ENCODE measurements around the gene TLK1. TPM values are rescaled to one million over a fixed set of nuclear protein-coding genes. Genes with fewer than 3 reads are reported as not detected.
"Not testable (repeated sequence)": the region's sequence is repeated elsewhere in the genome, so short reads cannot be mapped to it uniquely, and the experiment has no call there.

Gene TLK1
- total RNA-seq, 1 experiment from 2014 or later: 17.4 TPM

GRCh38 chr2:171143670-171144062, 17.0 kb downstream of the TLK1 start:
- no peak for DNase-seq (ENCODE audit: low spot score)

- DNase-seq (ENCODE audit: low spot score): no peak
These were observed 18.3 kb downstream of the TLK1 start for GRCh38 chr2:171142398-171142797.

DNA sequence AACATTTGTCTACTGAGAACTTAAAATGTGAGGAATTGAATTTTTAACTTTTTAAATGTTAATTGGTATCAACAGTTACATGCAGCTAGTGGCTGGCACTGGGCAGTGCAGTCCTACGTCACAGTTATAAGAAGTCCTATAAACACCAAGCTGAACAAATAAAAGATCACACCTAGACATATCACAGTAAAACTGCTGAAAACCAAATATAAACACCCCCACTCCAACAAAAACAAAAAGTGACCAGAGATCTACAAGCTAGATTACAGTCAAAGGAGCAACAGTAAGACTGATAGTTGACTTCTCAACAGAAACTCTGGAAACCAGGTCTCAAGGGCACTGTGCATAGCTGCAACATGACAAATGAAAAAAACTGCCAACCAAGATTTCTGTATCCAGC, 19.4 kb downstream of the TLK1 start:
- no peak for DNase-seq (ENCODE audit: low spot score)

- DNase-seq (ENCODE audit: low spot score): no peak
These were observed 20.8 kb downstream of the TLK1 start for GRCh38 chr2:171139860-171140259.

- no peak for DNase-seq (ENCODE audit: low spot score)
These were observed 24.7 kb downstream of the TLK1 start for GRCh38 chr2:171136024-171136423.

DNA sequence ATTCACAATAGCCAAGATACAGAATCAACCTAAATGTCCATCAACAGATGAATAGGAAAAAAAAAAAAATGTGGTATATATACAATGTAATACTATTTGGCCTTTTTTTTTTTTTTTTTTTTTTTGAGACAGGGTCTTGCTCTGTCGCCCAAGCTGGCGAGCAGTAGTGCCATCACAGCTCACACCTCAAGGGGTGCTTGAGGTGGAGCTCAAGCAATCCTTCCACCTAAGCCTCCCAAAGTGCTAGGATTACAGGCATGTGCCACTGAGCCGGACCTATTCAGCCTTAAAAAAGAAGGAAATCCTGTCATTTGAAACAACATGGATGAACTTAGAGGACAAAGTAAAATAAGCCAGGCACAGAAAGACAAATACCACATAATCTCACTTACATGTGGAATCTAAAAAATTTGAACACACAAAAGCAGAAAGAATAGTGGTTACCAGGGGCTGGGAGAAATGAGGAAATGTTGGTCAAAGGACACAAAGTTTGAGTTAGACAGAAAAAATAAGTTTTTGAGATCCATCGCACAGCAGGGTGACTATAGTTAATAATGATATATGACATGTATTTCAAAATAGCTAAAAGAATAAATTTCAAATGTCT, 26.0 kb downstream of the TLK1 start:
- DNase-seq (ENCODE audit: low spot score): no peak

DNA sequence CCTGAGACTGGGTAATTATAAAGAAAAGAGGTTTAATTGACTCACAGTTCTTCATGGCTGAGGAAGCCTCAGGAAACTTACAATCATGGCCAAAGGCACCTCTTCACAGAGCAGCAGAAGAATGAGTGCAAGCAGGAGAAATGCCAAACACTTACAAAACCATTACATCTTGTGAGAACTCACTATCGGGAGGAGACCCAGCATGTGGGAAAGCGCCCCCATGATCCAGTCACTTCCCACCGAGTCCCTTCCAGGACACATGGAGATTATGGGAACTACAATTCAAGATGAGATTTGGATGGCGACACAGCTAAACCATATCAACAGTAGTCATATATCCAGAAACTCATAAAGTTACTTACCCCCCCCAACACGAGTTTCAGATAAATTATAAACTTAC, 28.6 kb downstream of the TLK1 start:
- no peak for DNase-seq (ENCODE audit: low spot score)

GRCh38 chr2:171128461-171128860, 32.2 kb downstream of the TLK1 start:
- DNase-seq (ENCODE audit: low spot score): no peak

DNA sequence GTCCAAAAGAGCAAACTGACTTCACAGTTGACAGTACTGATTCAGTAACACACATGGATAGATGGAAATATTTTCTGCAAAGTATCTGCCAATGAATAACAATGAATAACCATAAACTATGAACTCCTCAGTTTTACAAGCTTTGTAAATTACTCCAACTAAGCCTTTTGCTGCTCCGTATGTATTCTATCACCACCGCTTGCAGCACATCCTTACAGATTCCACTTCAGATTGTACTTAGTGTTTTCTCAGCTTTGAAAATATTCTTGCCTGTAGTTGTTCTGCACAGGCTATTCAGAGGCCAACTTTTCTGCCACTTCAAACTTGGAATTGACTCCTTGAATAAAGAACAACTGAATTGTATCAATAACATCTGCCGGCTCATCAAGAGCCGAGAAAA, 36.2 kb downstream of the TLK1 start:
- DNase-seq (ENCODE audit: low spot score): no peak

DNA sequence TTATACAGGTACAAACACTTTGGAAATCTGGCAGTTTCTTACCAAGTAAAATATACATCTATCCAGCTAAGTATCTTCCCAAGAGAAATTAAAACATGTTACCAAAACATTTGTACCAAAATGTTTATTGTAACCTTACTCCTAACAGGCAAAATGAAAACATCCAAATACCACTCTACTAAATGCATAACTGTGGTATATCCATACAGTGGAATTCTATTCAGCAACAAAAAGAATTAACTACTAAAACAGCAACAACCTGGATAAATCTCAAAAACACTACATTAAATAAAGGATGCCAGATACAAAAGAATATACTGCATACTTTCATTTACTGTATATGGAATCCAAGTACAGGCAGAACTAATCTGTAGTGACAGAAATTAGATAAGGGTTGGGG, 51.1 kb downstream of the TLK1 start:
- no peak for DNase-seq (ENCODE audit: low spot score)

GRCh38 chr2:171109020-171109419, 51.7 kb downstream of the TLK1 start:
- DNase-seq (ENCODE audit: low spot score): no peak

DNA sequence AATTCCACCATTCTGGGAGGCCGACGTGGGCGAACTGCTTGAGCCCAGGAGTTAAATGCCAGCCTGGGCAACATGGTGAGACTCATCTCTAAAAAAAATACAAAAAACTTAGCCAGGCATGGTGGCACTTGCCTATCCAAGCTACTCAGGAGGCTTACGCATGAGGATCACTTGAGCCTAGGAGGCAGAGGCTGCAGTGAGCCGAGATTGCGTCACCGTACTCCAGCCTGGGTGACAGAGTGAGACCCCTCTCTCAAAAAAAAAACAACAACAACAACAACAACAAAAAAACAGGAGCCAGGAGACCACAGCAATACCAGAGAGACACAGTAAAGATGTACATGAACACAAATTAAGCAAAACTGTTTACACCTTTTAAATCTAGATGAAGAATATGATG, 52.9 kb downstream of the TLK1 start:
- DNase-seq (ENCODE audit: low spot score): no peak

DNA sequence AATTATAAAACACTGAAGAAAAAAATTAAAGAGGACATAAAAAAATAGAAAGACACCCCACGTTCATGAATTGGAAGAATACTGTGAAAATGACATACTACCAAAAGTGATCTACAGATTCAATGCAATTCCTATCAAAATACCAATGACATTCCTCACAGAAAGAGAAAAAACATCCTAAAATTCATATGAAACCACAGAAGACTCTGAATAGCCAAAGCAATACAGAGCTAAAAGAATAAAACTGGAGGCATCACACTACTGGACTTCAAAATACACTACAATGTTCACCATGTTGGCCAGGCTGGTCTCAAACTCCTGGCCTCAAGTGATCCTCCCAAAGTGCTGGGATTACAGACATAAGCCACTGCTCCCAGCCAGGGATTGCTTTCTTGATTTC, 56.3 kb downstream of the TLK1 start:
- DNase-seq (ENCODE audit: low spot score): no peak

DNA sequence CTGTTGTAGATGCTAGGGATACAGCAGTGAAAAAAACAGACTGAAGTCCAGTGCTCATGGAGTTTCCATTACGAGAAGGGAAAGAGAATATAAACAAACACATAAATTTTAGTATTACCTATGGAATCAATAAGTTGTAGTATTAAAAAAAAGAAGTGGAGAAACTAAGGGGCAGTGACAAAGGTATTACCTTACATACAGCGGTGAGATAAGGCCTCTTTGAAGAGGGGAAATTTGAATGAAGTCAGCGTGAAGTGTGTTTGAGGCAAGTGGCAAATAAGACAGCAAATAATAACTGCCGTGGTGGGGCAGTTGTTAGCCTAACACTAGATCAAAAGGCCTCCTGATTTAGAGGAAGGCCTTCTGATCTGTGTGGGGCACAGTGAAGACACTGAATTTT, 57.9 kb downstream of the TLK1 start:
- no peak for DNase-seq (ENCODE audit: low spot score)

GRCh38 chr2:171100370-171100769, 60.3 kb downstream of the TLK1 start:
- DNase-seq (ENCODE audit: low spot score): no peak

GRCh38 chr2:171098607-171099006, 62.1 kb downstream of the TLK1 start:
- no peak for DNase-seq (ENCODE audit: low spot score)

- no peak for DNase-seq (ENCODE audit: low spot score)
These were observed 65.6 kb downstream of the TLK1 start for GRCh38 chr2:171095014-171095582.

DNA sequence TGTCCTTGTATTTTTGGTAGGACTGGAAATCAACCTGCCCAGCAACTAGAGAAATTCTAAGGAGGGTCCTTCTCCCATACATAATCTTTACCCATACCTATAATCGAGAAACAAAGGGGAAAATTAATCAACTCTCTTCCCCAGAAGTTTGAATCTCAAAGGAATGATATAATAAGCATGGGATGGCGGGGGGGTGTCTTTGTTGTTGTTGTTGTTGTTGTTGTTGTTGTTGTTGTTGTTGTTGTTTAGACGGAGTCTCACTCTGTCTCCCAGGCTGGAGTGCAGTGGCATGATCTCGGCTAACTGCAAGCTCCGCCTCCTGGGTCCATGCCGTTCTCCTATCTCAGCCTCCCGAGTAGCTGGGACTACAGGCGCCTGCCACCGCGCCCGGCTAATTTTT, 69.2 kb downstream of the TLK1 start:
- not testable (repeated sequence) for DNase-seq (ENCODE audit: low spot score)

DNA sequence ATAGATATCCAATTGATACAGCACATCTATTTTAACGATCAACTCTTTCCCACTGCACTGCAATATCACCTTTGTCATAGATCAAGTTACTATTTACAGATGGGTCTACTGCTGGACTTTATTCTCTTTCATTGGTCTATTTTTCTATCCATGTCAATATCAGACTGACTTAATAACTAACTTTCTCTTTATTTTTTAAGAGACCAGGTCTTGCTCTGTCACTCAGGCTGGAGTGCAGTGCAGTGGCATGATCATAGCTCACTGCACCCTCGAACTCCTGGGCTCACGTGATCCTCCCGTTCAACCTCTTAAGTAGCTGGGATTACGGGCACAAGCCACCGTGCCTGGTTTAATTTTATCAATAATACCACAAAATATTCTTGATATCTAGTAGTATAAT, 71.2 kb downstream of the TLK1 start:
- no peak for DNase-seq (ENCODE audit: low spot score)

- no peak for DNase-seq (ENCODE audit: low spot score)
These were observed 72.4 kb downstream of the TLK1 start for GRCh38 chr2:171088057-171088834.

DNA sequence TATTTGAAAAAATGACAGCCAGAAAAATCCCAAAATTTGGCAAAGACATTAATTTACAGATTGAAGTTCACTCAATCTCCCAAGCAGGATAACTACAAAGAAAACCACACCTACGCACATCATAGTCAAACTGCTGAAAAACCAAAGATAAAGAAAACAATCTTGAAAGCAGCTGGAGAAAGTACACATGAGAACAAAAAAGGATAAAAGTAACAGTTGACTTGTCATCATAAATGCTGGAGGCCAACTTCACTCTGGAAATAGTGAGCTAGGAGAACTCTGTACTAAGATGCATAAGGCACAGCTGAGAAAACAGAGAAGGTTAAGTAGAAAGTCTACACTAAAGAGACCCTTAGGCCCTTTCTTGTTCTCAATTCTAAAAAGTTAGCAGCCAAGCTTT, 73.1 kb downstream of the TLK1 start:
- no peak for DNase-seq (ENCODE audit: low spot score)

- DNase-seq (ENCODE audit: low spot score): peak; percentile 64
These were observed 74.1 kb downstream of the TLK1 start for GRCh38 chr2:171086352-171087290.

Measured in A172 (cell line).